IMR-90 (cell line): ENCODE measurements around the gene ACAN. TPM values are rescaled to one million over a fixed set of nuclear protein-coding genes. Genes with fewer than 3 reads are reported as not detected.

ENCODE experiments used
- ATAC-seq: fragments of 200-7000 bp; cut with Tn5 transposase; 2 replicates; pipeline ENCODE4 v1.9.1; 2020; ENCODE audit warnings: low read depth, mild to moderate bottlenecking, moderate library complexity
- BruUV-seq: library from RNA; stranded (reverse); fragments of 400-500 nt; replicated peaks from 2 replicates; lab custom pipeline; 2021; lab: Mats Ljungman, UMichigan
- CTCF ChIA-PET: fragments of 300-600 bp; formaldehyde crosslinking; extraction: SDS; loops from one replicate; lab custom pipeline; 2021; ENCODE audit warnings: antibody characterized with exemption; lab: Yijun Ruan, JAX
- POLR2A ChIA-PET: fragments of 300-600 bp; sonication (Branson Sonifier 250); formaldehyde crosslinking; loops from one replicate; lab custom pipeline; 2022; ENCODE audit warnings: antibody characterized with exemption; ENCODE audit not compliant: unreplicated experiment; lab: Charles Lee
- DNase-seq: peaks from one replicate; pipeline ENCODE4 v3.0.0; 2013
- H2AFZ ChIP-seq: replicated peaks from 2 replicates; pipeline ENCODE3; 2013; ENCODE audit warnings: low read length, mild to moderate bottlenecking; ENCODE audit not compliant: poor library complexity
- H2AK5ac ChIP-seq: 2 replicates; pipeline ENCODE4 v1.6.1; 2013; ENCODE audit warnings: low read depth, low read length, inconsistent platforms
- H2AK9ac ChIP-seq: replicated peaks from 2 replicates; pipeline ENCODE3; 2013; ENCODE audit warnings: mild to moderate bottlenecking, low read depth, low read length, moderate library complexity; ENCODE audit not compliant: poor library complexity
- H2BK120ac ChIP-seq: 2 replicates; pipeline ENCODE4 v1.6.1; 2013; ENCODE audit warnings: low read depth, low read length, inconsistent platforms
- H2BK15ac ChIP-seq: 3 replicates; pipeline ENCODE4 v1.6.1; 2013; ENCODE audit warnings: low read depth, low read length, inconsistent platforms
- H2BK20ac ChIP-seq: 2 replicates; pipeline ENCODE4 v1.6.1; 2013; ENCODE audit warnings: low read depth, mild to moderate bottlenecking, inconsistent platforms, low read length, moderate library complexity
- H2BK5ac ChIP-seq: 2 replicates; pipeline ENCODE4 v1.6.1; 2013; ENCODE audit warnings: mild to moderate bottlenecking, low read depth, low read length, inconsistent platforms; ENCODE audit not compliant: poor library complexity, severe bottlenecking
- H3K14ac ChIP-seq: replicated peaks from 2 replicates; pipeline ENCODE4 v1.6.1; 2013; ENCODE audit warnings: low read depth, low read length, inconsistent platforms
- H3K18ac ChIP-seq: 2 replicates; pipeline ENCODE4 v1.6.1; 2013; ENCODE audit warnings: low read depth, low read length, control low read depth
- H3K23ac ChIP-seq: 2 replicates; pipeline ENCODE4 v1.6.1; 2013; ENCODE audit warnings: low read depth, low read length, inconsistent platforms
- H3K27ac ChIP-seq: 2 replicates; pipeline ENCODE4 v1.5.1; 2013; ENCODE audit warnings: mild to moderate bottlenecking, control low read depth, low read length; ENCODE audit not compliant: insufficient read depth
- H3K27me3 ChIP-seq: 2 replicates; pipeline ENCODE4 v1.6.1; 2013; ENCODE audit warnings: low read length; ENCODE audit not compliant: control insufficient read depth, insufficient read depth
- H3K36me3 ChIP-seq: 2 replicates; pipeline ENCODE4 v1.6.1; 2013; ENCODE audit warnings: low read length, mixed read lengths; ENCODE audit not compliant: control insufficient read depth, insufficient read depth
- H3K4ac ChIP-seq: 2 replicates; pipeline ENCODE4 v1.6.1; 2013; ENCODE audit warnings: low read depth, low read length, inconsistent platforms
- H3K4me1 ChIP-seq: 2 replicates; pipeline ENCODE4 v1.6.1; 2013; ENCODE audit warnings: low read length, mixed read lengths; ENCODE audit not compliant: control insufficient read depth, insufficient read depth
- H3K4me2 ChIP-seq: 2 replicates; pipeline ENCODE4 v1.6.1; 2013; ENCODE audit warnings: low read depth, mild to moderate bottlenecking, control low read depth, low read length, moderate library complexity
- H3K4me3 ChIP-seq: 2 replicates; pipeline ENCODE4 v1.5.1; 2013; ENCODE audit warnings: low read depth, mild to moderate bottlenecking, control low read depth, low read length, moderate library complexity; ENCODE audit not compliant: insufficient read depth
- H3K56ac ChIP-seq: 2 replicates; pipeline ENCODE4 v1.6.1; 2013; ENCODE audit warnings: low read length, inconsistent platforms; ENCODE audit not compliant: insufficient read depth; ENCODE audit errors: extremely low read depth
- H3K79me1 ChIP-seq, 2 experiments: 2 replicates each; pipeline ENCODE4 v1.6.1; 2013; ENCODE audit warnings: low read length in 2 of 2, inconsistent platforms in 1 of 2, low read depth in 1 of 2
- H3K9ac ChIP-seq: 2 replicates; pipeline ENCODE4 v1.6.1; 2013; ENCODE audit warnings: low read depth, low read length, control low read depth
- H3K9me1 ChIP-seq: 2 replicates; pipeline ENCODE4 v1.6.1; 2013; ENCODE audit warnings: low read length, inconsistent platforms; ENCODE audit not compliant: insufficient read depth
- H3K9me3 ChIP-seq: 2 replicates; pipeline ENCODE4 v1.6.1; 2013; ENCODE audit warnings: low read length; ENCODE audit not compliant: control insufficient read depth, insufficient read depth
- H4K20me1 ChIP-seq: 2 replicates; pipeline ENCODE4 v1.6.1; 2013; ENCODE audit warnings: low read length, inconsistent platforms; ENCODE audit not compliant: insufficient read depth
- H4K5ac ChIP-seq: 2 replicates; pipeline ENCODE4 v1.6.1; 2013; ENCODE audit warnings: mild to moderate bottlenecking, low read depth, low read length, control low read depth
- H4K8ac ChIP-seq, 2 experiments: 2 replicates each; pipeline ENCODE4 v1.6.1; 2013; ENCODE audit warnings: low read depth in 2 of 2, low read length in 2 of 2, control low read depth in 1 of 2, inconsistent platforms in 1 of 2
- H4K91ac ChIP-seq: 2 replicates; pipeline ENCODE4 v1.6.1; 2013; ENCODE audit warnings: low read depth, low read length, inconsistent platforms; ENCODE audit not compliant: insufficient read depth
- FOS ChIP-seq: fragments of 150-350 bp; IDR thresholded peaks from 2 replicates; pipeline ENCODE4 v1.6.1; 2016; ENCODE audit warnings: low read depth, low read length
- MAFK ChIP-seq: IDR thresholded peaks from 2 replicates; pipeline ENCODE4 v1.6.1; 2012; ENCODE audit warnings: low read depth, low read length, improper control_type of control experiment
- RCOR1 ChIP-seq: IDR thresholded peaks from 2 replicates; pipeline ENCODE4 v1.6.1; 2012; ENCODE audit warnings: mild to moderate bottlenecking, low read length, improper control_type of control experiment; ENCODE audit not compliant: insufficient replicate concordance
- RFX5 ChIP-seq: IDR thresholded peaks from 2 replicates; pipeline ENCODE4 v1.8.0; 2012; ENCODE audit warnings: low read depth, mild to moderate bottlenecking, low read length, moderate library complexity
- WGBS, 2 experiments: methylation state at CpG; one replicate each; pipeline versions ENCODE4 v1.1.5 to v1.1.7; 2013; ENCODE audit warnings: missing lambda C conversion rate in 2 of 2; ENCODE audit not compliant: insufficient read length in 1 of 2; ENCODE audit errors: extremely low coverage in 2 of 2; 5-methylcytosine and 5-hydroxymethylcytosine counted together
- dilution Hi-C: fragments of 300-500 bp; cut with HindIII; formaldehyde crosslinking; loops from one replicate; pipeline ENCODE4 v1.14.3; 2018; ENCODE audit warnings: low sequenced_read_pairs; ENCODE audit not compliant: unreplicated experiment
- in situ Hi-C: fragments of 300-500 bp; cut with MboI; formaldehyde crosslinking; loops from 3 replicates; pipeline ENCODE4 v1.14.3; 2019; ENCODE audit warnings: low sequenced_read_pairs, inconsistent platforms, mixed read lengths
- intact Hi-C: fragments of 100-400 bp; cut with micrococcal nuclease; formaldehyde crosslinking; loops from 2 replicates; pipeline ENCODE4 v1.10.0; 2022
- polyA plus RNA-seq, 3 experiments: library from polyadenylated mRNA; depleted of rRNA; stranded (reverse); fragments of >200 nt; gene quantifications; 2 replicates each; pipeline ENCODE4 v1.2.3, GENCODE V29; 2012; ENCODE audit warnings: low replicate concordance in 1 of 3
- total RNA-seq: library from RNA; depleted of rRNA; stranded (reverse); fragments of >200 nt; gene quantifications from 2 replicates; pipeline ENCODE4 v1.2.3, GENCODE V29; 2012

The ACAN gene
- total and polyA plus RNA-seq, 2 of the 4 experiments (the other 2 are of a cell fraction) = 0.54 to 0.96 TPM

GRCh38 chr15:88882785-88883184 lies 79.5 kb downstream of the ACAN start:
- Histone ChIP-seq H3K14ac (0 out of 2 replicates have a peak overlapping the region, but pooled peaks have one; percentile 42), H3K9me1 (peaks cover 7% of the 10 kb centered on the region; the same call in 1 of the 2 replicates), H3K27ac (no peak overlapping the region), H3K9me3 (no peaks in the 10 kb centered on the region), H4K5ac (no peak overlapping the region), H3K56ac (no peak overlapping the region), H4K91ac (no peak overlapping the region), H2BK15ac (no peak overlapping the region; the same call in 2 of the 3 replicates), H3K18ac (no peak overlapping the region), H3K36me3 (peaks cover 13% of the 10 kb centered on the region), H2BK5ac (no peak overlapping the region), H3K4ac (no peak overlapping the region), H4K20me1 (no peaks in the 10 kb centered on the region), H4K8ac (no peak overlapping the region; a peak in 1 of 4 replicates), H2AK9ac (peak overlapping the region; percentile 81), H3K4me1 (peaks cover 4% of the 10 kb centered on the region), H3K23ac (no peak overlapping the region), H3K79me1 (no peaks in the 10 kb centered on the region; a peak in 1 of 4 replicates), H3K4me3 (no peak overlapping the region), H2BK20ac (no peak overlapping the region; the same call in 1 of the 2 replicates), H3K27me3 (no peaks in the 10 kb centered on the region), H3K9ac (no peak overlapping the region), H2AFZ (no peak overlapping the region), H2BK120ac (peak overlapping the region; percentile 42), H3K4me2 (no peak overlapping the region), H2AK5ac (peak overlapping the region; percentile 11; the same call in 1 of the 2 replicates)
- POLR2A ChIA-PET = no interaction called here
- 67% methylated on average over 1 of the region's 4 CpGs; no CpG with 5 or more reads in 1 of the 2 experiments for WGBS, 2 experiments
- no TSS peak for BruUV-seq
- TF ChIP-seq RCOR1 (peak; percentile 43), FOS (peak; percentile 35; the same call in 1 of the 2 replicates), RFX5 (no peak), MAFK (no peak)
- dilution Hi-C loops (no loop called here), intact Hi-C loops (no loop called here), in situ Hi-C loops (no loop called here)
- ATAC-seq (peak; percentile 77), DNase-seq (peak; percentile 62)
- CTCF ChIA-PET = no interaction called here
